22Rv1 (cell line): ENCODE measurements around the gene DPY19L2.
"Not testable (repeated sequence)": the region's sequence is repeated elsewhere in the genome, so short reads cannot be mapped to it uniquely, and the experiment has no call there.

Source experiments
- ZFX ChIP-seq: fragments of 450-650 bp; IDR thresholded peaks from 2 replicates; pipeline ENCODE4 v1.6.1; 2017; ENCODE audit warnings: antibody characterized with exemption, borderline replicate concordance
- TF ChIP-seq, protein P1 (sequence below): fragments of 450-650 bp; IDR thresholded peaks from 2 replicates; pipeline ENCODE4 v1.5.1; 2017; ENCODE audit warnings: mild to moderate bottlenecking

DNA sequence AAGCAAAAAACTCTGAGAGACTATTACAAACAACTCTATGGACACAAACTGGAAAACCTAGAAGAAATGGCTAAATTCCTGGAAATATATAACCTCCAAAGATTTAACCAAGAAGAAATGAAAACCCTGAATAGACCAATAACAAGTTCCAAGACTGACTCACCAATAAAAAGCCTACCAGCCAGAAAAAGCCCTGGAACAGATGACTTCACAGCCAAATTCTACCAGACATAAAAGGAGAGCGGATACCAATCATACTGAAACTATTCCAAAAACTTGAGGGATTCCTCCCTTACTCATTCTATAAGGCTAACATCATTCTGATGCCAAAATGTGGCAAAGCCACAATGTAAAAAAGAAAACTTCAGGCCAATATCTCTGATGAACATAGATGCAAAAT, 18.8 kb downstream of the DPY19L2 start:
- TF ChIP-seq, protein P1, sequence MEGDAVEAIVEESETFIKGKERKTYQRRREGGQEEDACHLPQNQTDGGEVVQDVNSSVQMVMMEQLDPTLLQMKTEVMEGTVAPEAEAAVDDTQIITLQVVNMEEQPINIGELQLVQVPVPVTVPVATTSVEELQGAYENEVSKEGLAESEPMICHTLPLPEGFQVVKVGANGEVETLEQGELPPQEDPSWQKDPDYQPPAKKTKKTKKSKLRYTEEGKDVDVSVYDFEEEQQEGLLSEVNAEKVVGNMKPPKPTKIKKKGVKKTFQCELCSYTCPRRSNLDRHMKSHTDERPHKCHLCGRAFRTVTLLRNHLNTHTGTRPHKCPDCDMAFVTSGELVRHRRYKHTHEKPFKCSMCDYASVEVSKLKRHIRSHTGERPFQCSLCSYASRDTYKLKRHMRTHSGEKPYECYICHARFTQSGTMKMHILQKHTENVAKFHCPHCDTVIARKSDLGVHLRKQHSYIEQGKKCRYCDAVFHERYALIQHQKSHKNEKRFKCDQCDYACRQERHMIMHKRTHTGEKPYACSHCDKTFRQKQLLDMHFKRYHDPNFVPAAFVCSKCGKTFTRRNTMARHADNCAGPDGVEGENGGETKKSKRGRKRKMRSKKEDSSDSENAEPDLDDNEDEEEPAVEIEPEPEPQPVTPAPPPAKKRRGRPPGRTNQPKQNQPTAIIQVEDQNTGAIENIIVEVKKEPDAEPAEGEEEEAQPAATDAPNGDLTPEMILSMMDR = not testable (repeated sequence)
- TF ChIP-seq ZFX = not testable (repeated sequence)
